ENCODE data around the gene EDN3. TPM values are rescaled to one million over a fixed set of nuclear protein-coding genes. Genes with fewer than 3 reads are reported as not detected.

EDN3 gene
- total and polyA plus RNA-seq, 2 experiments from 2014 or later: 0.13 to 0.17 TPM

DNA sequence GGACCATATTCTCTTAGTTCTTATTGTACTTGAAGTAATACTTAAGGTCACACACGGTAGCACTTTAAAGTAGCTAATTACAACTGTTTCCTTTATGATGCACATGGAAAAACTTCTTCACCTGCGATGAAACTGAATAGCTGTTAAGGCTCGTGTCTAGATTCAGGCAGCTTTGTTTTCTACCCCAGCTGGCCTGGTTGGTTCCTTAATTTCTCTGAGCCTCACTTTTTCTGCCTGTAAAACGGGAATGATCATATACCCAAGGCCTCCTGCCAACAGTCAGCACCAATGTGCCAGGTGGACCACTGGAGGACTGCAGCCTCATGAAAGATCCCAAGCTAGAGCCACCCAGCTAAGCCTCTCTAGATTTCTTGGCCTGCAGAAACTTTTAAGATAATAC is 35.0 kb downstream of the EDN3 start:
- Mint-ChIP-seq H3K4me1 (no peaks in the 10 kb centered on the region), H3K9me3 (no peaks in the 10 kb centered on the region), H3K27me3 (ENCODE audit: insufficient read depth, low read depth, poor library complexity) (no peaks in the 10 kb centered on the region), H3K36me3 (ENCODE audit: low read depth) (no peaks in the 10 kb centered on the region), H3K4me3 (no peak overlapping the region), H3K27ac (no peak overlapping the region)
- H4K20me1 ChIP-seq (replicated peaks; ENCODE audit: insufficient read depth): no peaks in the 10 kb centered on the region
- ATAC-seq (no peak), DNase-seq (ENCODE audit: low spot score) (no peak)
- no peak overlapping the region for H2AFZ ChIP-seq
- H3K79me2 ChIP-seq (replicated peaks; ENCODE audit: insufficient read depth): no peaks in the 10 kb centered on the region
- TF ChIP-seq EZH2phosphoT487 (IDR thresholded peaks at IDR 0.05; ENCODE audit: unreplicated experiment) (no peak), STAT1 (IDR thresholded peaks at IDR 0.05; ENCODE audit: unreplicated experiment) (no peak), JUNB (IDR thresholded peaks at IDR 0.05; ENCODE audit: unreplicated experiment) (no peak), CREB1 (CRISPR knock-in tag; IDR thresholded peaks at IDR 0.05; ENCODE audit: low read depth) (no peak), ZNF331 (CRISPR knock-in tag; IDR thresholded peaks at IDR 0.05; ENCODE audit: low read depth) (no peak), NANOG (IDR thresholded peaks at IDR 0.05; ENCODE audit: borderline replicate concordance) (no peak), ZNF114 (CRISPR knock-in tag; IDR thresholded peaks at IDR 0.05) (no peak), POLR2AphosphoS5 (IDR thresholded peaks at IDR 0.05; ENCODE audit: low read depth) (no peak), EZH2 (IDR thresholded peaks at IDR 0.05; ENCODE audit: low read depth, unreplicated experiment) (no peak)
- TF ChIP-seq, protein P1, sequence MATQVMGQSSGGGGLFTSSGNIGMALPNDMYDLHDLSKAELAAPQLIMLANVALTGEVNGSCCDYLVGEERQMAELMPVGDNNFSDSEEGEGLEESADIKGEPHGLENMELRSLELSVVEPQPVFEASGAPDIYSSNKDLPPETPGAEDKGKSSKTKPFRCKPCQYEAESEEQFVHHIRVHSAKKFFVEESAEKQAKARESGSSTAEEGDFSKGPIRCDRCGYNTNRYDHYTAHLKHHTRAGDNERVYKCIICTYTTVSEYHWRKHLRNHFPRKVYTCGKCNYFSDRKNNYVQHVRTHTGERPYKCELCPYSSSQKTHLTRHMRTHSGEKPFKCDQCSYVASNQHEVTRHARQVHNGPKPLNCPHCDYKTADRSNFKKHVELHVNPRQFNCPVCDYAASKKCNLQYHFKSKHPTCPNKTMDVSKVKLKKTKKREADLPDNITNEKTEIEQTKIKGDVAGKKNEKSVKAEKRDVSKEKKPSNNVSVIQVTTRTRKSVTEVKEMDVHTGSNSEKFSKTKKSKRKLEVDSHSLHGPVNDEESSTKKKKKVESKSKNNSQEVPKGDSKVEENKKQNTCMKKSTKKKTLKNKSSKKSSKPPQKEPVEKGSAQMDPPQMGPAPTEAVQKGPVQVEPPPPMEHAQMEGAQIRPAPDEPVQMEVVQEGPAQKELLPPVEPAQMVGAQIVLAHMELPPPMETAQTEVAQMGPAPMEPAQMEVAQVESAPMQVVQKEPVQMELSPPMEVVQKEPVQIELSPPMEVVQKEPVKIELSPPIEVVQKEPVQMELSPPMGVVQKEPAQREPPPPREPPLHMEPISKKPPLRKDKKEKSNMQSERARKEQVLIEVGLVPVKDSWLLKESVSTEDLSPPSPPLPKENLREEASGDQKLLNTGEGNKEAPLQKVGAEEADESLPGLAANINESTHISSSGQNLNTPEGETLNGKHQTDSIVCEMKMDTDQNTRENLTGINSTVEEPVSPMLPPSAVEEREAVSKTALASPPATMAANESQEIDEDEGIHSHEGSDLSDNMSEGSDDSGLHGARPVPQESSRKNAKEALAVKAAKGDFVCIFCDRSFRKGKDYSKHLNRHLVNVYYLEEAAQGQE (IDR thresholded peaks at IDR 0.05; ENCODE audit: unreplicated experiment): no peak
- TF ChIP-seq, protein P2, sequence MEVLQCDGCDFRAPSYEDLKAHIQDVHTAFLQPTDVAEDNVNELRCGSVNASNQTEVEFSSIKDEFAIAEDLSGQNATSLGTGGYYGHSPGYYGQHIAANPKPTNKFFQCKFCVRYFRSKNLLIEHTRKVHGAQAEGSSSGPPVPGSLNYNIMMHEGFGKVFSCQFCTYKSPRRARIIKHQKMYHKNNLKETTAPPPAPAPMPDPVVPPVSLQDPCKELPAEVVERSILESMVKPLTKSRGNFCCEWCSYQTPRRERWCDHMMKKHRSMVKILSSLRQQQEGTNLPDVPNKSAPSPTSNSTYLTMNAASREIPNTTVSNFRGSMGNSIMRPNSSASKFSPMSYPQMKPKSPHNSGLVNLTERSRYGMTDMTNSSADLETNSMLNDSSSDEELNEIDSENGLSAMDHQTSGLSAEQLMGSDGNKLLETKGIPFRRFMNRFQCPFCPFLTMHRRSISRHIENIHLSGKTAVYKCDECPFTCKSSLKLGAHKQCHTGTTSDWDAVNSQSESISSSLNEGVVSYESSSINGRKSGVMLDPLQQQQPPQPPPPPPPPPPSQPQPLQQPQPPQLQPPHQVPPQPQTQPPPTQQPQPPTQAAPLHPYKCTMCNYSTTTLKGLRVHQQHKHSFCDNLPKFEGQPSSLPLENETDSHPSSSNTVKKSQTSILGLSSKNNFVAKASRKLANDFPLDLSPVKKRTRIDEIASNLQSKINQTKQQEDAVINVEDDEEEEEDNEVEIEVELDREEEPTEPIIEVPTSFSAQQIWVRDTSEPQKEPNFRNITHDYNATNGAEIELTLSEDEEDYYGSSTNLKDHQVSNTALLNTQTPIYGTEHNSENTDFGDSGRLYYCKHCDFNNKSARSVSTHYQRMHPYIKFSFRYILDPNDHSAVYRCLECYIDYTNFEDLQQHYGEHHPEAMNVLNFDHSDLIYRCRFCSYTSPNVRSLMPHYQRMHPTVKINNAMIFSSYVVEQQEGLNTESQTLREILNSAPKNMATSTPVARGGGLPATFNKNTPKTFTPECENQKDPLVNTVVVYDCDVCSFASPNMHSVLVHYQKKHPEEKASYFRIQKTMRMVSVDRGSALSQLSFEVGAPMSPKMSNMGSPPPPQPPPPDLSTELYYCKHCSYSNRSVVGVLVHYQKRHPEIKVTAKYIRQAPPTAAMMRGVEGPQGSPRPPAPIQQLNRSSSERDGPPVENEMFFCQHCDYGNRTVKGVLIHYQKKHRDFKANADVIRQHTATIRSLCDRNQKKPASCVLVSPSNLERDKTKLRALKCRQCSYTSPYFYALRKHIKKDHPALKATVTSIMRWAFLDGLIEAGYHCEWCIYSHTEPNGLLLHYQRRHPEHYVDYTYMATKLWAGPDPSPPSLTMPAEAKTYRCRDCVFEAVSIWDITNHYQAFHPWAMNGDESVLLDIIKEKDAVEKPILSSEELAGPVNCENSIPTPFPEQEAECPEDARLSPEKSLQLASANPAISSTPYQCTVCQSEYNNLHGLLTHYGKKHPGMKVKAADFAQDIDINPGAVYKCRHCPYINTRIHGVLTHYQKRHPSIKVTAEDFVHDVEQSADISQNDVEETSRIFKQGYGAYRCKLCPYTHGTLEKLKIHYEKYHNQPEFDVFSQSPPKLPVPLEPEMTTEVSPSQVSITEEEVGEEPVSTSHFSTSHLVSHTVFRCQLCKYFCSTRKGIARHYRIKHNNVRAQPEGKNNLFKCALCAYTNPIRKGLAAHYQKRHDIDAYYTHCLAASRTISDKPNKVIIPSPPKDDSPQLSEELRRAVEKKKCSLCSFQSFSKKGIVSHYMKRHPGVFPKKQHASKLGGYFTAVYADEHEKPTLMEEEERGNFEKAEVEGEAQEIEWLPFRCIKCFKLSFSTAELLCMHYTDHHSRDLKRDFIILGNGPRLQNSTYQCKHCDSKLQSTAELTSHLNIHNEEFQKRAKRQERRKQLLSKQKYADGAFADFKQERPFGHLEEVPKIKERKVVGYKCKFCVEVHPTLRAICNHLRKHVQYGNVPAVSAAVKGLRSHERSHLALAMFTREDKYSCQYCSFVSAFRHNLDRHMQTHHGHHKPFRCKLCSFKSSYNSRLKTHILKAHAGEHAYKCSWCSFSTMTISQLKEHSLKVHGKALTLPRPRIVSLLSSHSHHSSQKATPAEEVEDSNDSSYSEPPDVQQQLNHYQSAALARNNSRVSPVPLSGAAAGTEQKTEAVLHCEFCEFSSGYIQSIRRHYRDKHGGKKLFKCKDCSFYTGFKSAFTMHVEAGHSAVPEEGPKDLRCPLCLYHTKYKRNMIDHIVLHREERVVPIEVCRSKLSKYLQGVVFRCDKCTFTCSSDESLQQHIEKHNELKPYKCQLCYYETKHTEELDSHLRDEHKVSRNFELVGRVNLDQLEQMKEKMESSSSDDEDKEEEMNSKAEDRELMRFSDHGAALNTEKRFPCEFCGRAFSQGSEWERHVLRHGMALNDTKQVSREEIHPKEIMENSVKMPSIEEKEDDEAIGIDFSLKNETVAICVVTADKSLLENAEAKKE (CRISPR knock-in tag; IDR thresholded peaks at IDR 0.05): no peak
- TF ChIP-seq, protein P3, sequence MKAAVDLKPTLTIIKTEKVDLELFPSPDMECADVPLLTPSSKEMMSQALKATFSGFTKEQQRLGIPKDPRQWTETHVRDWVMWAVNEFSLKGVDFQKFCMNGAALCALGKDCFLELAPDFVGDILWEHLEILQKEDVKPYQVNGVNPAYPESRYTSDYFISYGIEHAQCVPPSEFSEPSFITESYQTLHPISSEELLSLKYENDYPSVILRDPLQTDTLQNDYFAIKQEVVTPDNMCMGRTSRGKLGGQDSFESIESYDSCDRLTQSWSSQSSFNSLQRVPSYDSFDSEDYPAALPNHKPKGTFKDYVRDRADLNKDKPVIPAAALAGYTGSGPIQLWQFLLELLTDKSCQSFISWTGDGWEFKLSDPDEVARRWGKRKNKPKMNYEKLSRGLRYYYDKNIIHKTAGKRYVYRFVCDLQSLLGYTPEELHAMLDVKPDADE (IDR thresholded peaks at IDR 0.05): no peak
- TF ChIP-seq, protein P4, sequence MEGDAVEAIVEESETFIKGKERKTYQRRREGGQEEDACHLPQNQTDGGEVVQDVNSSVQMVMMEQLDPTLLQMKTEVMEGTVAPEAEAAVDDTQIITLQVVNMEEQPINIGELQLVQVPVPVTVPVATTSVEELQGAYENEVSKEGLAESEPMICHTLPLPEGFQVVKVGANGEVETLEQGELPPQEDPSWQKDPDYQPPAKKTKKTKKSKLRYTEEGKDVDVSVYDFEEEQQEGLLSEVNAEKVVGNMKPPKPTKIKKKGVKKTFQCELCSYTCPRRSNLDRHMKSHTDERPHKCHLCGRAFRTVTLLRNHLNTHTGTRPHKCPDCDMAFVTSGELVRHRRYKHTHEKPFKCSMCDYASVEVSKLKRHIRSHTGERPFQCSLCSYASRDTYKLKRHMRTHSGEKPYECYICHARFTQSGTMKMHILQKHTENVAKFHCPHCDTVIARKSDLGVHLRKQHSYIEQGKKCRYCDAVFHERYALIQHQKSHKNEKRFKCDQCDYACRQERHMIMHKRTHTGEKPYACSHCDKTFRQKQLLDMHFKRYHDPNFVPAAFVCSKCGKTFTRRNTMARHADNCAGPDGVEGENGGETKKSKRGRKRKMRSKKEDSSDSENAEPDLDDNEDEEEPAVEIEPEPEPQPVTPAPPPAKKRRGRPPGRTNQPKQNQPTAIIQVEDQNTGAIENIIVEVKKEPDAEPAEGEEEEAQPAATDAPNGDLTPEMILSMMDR (conservative IDR thresholded peaks at IDR 0.05; ENCODE audit: low read depth in 2 of 2): no peak
- H3K9me2 ChIP-seq (ENCODE audit: insufficient read depth): no peaks in the 10 kb centered on the region
- no peaks in the 10 kb centered on the region for H3K4me1 ChIP-seq (ENCODE audit: insufficient read depth)
- no peaks in the 10 kb centered on the region for H3K36me3 ChIP-seq (ENCODE audit: insufficient read depth)
- H3K27me3 ChIP-seq (ENCODE audit: insufficient read depth): no peaks in the 10 kb centered on the region
- H3K4me3 ChIP-seq: no peak overlapping the region
- no peak overlapping the region for H3K27ac ChIP-seq (ENCODE audit: low read depth)
- H3F3A ChIP-seq (replicated peaks; ENCODE audit: low read depth): no peaks in the 10 kb centered on the region
- H3K4me2 ChIP-seq: no peak overlapping the region

All from GM23338 (cell line).